GM10266 (cell line): ENCODE data around the gene GPR157.
"Not testable (repeated sequence)": the region's sequence is repeated elsewhere in the genome, so short reads cannot be mapped to it uniquely, and the experiment has no call there.

Experiments used
- DNase-seq: peaks from one replicate; pipeline ENCODE4 v3.0.0; 2012; ENCODE audit errors: extremely low spot score
- CTCF ChIP-seq: IDR thresholded peaks from 2 replicates; pipeline ENCODE4 v1.5.1; 2012; ENCODE audit warnings: mild to moderate bottlenecking, low read depth; ENCODE audit not compliant: control insufficient read depth, insufficient read depth; ENCODE audit errors: missing control alignments

GPR157 gene

GRCh38 chr1:9145714-9146113 is 16.8 kb upstream of the GPR157 start:
- no peak for TF ChIP-seq CTCF
- no peak for DNase-seq

GRCh38 chr1:9145021-9145668 is 16.2 kb upstream of the GPR157 start:
- peak; percentile 38 for DNase-seq
- TF ChIP-seq CTCF: no peak

GRCh38 chr1:9144494-9144893 is 15.6 kb upstream of the GPR157 start:
- not testable (repeated sequence) for DNase-seq

GRCh38 chr1:9143250-9143649 is 14.3 kb upstream of the GPR157 start:
- no peak for TF ChIP-seq CTCF

GRCh38 chr1:9139930-9140329 is 11.0 kb upstream of the GPR157 start:
- no peak for DNase-seq
- TF ChIP-seq CTCF: no peak

More at GRCh38 chr1:9143250-9143649, 14.3 kb upstream of the GPR157 start:
- no peak for DNase-seq

- DNase-seq: no peak
- no peak for TF ChIP-seq CTCF
Measured at GRCh38 chr1:9136932-9137331, 8.0 kb upstream of the GPR157 start.

GRCh38 chr1:9135073-9135836 is 6.4 kb upstream of the GPR157 start:
- DNase-seq: no peak
- no peak for TF ChIP-seq CTCF
